H1 (cell line): ENCODE results near the gene ATP7B. TPM values are rescaled to one million over a fixed set of nuclear protein-coding genes. Genes with fewer than 3 reads are reported as not detected.
A peak's percentile ranks its signal among the peaks of the same experiment; 100 is the strongest.

Experiments
- CBX8 ChIP-seq: fragments of 300-800, 300-1000 bp; sonication (generic); IDR thresholded peaks from 2 replicates; pipeline ENCODE4 v1.7.1; 2016; ENCODE audit warnings: low read depth, low read length, borderline replicate concordance
- CHD7 ChIP-seq: fragments of 300-600 bp; sonication (generic); IDR thresholded peaks from 2 replicates; pipeline ENCODE4 v1.7.1; 2012; ENCODE audit warnings: low read length, moderate library complexity, mild to moderate bottlenecking, inconsistent platforms; ENCODE audit not compliant: insufficient replicate concordance
- polyA plus RNA-seq, 7 experiments: library from polyadenylated mRNA; depleted of rRNA in 3 of 7; stranded (reverse) in 5 of 7; unstranded in 2 of 7; fragments of >200 nt in 5 of 7; fragments of 200-250 nt in 2 of 7; gene quantifications; 1 replicate in 5 of 7; 2 replicates in 1 of 7; 4 replicates in 1 of 7; pipeline versions ENCODE4 v1.2.1 to v1.2.3, GENCODE V29; 2011 to 2013; ENCODE audit warnings: missing spikeins in 2 of 7, mixed read lengths in 2 of 7
- total RNA-seq: library from RNA; stranded (reverse); fragmentation: NEBNext Ultra II Directional; extraction: Animal tissue kit (Norgen Biotek cat#: 25700); gene quantifications from 2 replicates; pipeline ENCODE4 v1.2.1, GENCODE V29; 2021
- TF ChIP-seq, protein P1 (sequence below): IDR thresholded peaks from 2 replicates; pipeline ENCODE4 v1.6.1; 2012; ENCODE audit warnings: inconsistent platforms

Gene ATP7B
- total and polyA plus RNA-seq, 2 of the 8 experiments (the other 6 are each of a cell fraction or from before 2014, with no cell fraction given) = 4.1 to 9.2 TPM

DNA sequence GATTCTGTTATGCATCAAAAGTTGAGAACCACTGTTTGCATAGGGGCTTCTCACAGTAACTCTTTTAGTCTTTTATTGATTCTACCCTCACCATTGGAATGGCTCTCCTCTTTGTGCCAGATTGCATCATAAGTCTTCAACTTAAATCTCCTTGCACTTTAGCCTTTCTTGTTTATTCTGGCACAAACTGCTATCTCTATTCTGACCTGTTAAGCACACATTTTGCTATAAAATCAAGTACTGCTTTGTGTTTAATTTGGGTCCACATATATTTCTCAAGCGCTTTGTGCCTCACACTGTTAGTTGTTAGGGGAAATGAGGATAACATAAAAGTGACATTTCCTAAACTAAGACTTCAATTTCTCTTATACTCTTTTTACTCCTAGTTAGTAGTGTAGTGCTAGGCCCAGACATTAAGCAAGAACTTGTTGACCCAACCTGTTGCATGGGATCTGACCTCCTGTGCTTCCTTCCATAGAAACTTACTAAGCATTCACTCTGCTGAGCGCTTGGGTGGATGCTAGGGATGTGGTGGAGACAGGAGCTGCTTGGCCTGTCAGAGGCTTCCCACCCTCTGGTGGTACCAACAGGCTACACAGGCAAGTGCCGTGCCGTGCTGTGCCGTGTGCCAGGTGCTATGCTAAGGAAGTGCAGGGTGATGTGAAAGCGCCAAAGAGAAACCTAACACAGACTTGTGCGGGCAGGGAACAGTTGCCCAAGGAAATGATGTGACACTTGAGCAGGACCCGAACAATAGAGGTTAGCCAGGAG, 14.4 kb upstream of the ATP7B start (continued):
- TF ChIP-seq CHD7 = no peak
- TF ChIP-seq, protein P1, sequence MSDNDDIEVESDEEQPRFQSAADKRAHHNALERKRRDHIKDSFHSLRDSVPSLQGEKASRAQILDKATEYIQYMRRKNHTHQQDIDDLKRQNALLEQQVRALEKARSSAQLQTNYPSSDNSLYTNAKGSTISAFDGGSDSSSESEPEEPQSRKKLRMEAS = peak; percentile 59; the same call in 1 of the 2 replicates
- no peak for TF ChIP-seq CBX8
